GM18511 (cell line): ENCODE results near the gene FAM9A.

Experiments
- ATAC-seq: cut with Tn5 transposase; IDR thresholded peaks from one replicate; pipeline ENCODE4 v1.9.1; 2021; ENCODE audit warnings: mild to moderate bottlenecking, moderate library complexity; ENCODE audit not compliant: unreplicated experiment

The FAM9A gene

GRCh38 chrX:8801041-8801599 is at the start of gene FAM9A:
TSS of gene FAM9A (minus strand) at chrX:8801383. CDS start at chrX:8800171, 1,212 bp downstream.
- no peak for ATAC-seq

- ATAC-seq = no peak
These were observed 49.3 kb upstream of the FAM9A start for GRCh38 chrX:8850478-8850877.

GRCh38 chrX:8849945-8850344 is 48.8 kb upstream of the FAM9A start:
- no peak for ATAC-seq

GRCh38 chrX:8849458-8849857 is 48.3 kb upstream of the FAM9A start:
- no peak for ATAC-seq

- no peak for ATAC-seq
These were observed 47.7 kb upstream of the FAM9A start for GRCh38 chrX:8848911-8849310.

GRCh38 chrX:8848441-8848840 is 47.3 kb upstream of the FAM9A start:
- ATAC-seq = no peak

- no peak for ATAC-seq
These were observed 46.2 kb upstream of the FAM9A start for GRCh38 chrX:8847360-8847759.

GRCh38 chrX:8846266-8846665 is 45.1 kb upstream of the FAM9A start:
- no peak for ATAC-seq

GRCh38 chrX:8845469-8845868 is 44.3 kb upstream of the FAM9A start:
- ATAC-seq = no peak

- ATAC-seq = no peak
These were observed 43.9 kb upstream of the FAM9A start for GRCh38 chrX:8845060-8845459.

- ATAC-seq = no peak
These were observed 43.0 kb upstream of the FAM9A start for GRCh38 chrX:8844157-8844556.

- ATAC-seq = no peak
These were observed 40.7 kb upstream of the FAM9A start for GRCh38 chrX:8841911-8842310.

- ATAC-seq = no peak
These were observed 33.2 kb upstream of the FAM9A start for GRCh38 chrX:8834392-8834791.

- ATAC-seq = no peak
These were observed 31.6 kb upstream of the FAM9A start for GRCh38 chrX:8832582-8833378.

- no peak for ATAC-seq
These were observed 22.5 kb upstream of the FAM9A start for GRCh38 chrX:8823698-8824097.

- ATAC-seq = no peak
These were observed 20.8 kb upstream of the FAM9A start for GRCh38 chrX:8822002-8822401.

- no peak for ATAC-seq
These were observed 19.8 kb upstream of the FAM9A start for GRCh38 chrX:8820910-8821527.

- ATAC-seq = peak; percentile 81
These were observed 14.4 kb upstream of the FAM9A start for GRCh38 chrX:8815460-8816065.

GRCh38 chrX:8813036-8813435 is 11.9 kb upstream of the FAM9A start:
- ATAC-seq = no peak

GRCh38 chrX:8811611-8812010 is 10.4 kb upstream of the FAM9A start:
- no peak for ATAC-seq

- no peak for ATAC-seq
These were observed 7.5 kb upstream of the FAM9A start for GRCh38 chrX:8808661-8809060.

- no peak for ATAC-seq
These were observed 4.8 kb upstream of the FAM9A start for GRCh38 chrX:8805974-8806373.
